ENCODE results near the gene SKIC8. TPM values are rescaled to one million over a fixed set of nuclear protein-coding genes. Genes with fewer than 3 reads are reported as not detected.

The SKIC8 gene
- total RNA-seq, 2 experiments from 2014 or later: 35.4 to 35.7 TPM

GRCh38 chr15:78316283-78317083, 17.1 kb upstream of the SKIC8 start:
- H3K36me3 Mint-ChIP-seq (ENCODE audit: low read depth): no peaks in the 10 kb centered on the region
- ChIA-PET POLR2A (interaction anchor here (1.0 to 1.5 kb wide), 2 partner anchors 17 kb away, joined by 3 to 4 read pairs; partner anchors contain the start of gene SKIC8), CTCF (no interaction called here)
- H3K9me3 Mint-ChIP-seq: no peaks in the 10 kb centered on the region
- H3K27ac Mint-ChIP-seq: no peak overlapping the region
- H3K4me1 Mint-ChIP-seq: no peaks in the 10 kb centered on the region
- no peaks in the 10 kb centered on the region for H3K27me3 Mint-ChIP-seq
- H3K4me3 Mint-ChIP-seq: no peak overlapping the region
- DNase-seq: no peak

GRCh38 chr15:78315686-78316282, 16.4 kb upstream of the SKIC8 start:
- H3K9me3 Mint-ChIP-seq: no peaks in the 10 kb centered on the region
- no peaks in the 10 kb centered on the region for H3K27me3 Mint-ChIP-seq
- H3K4me1 Mint-ChIP-seq: no peaks in the 10 kb centered on the region
- ChIA-PET CTCF (no interaction called here), POLR2A (interaction anchor here (1.0 kb wide), 1 partner anchor 16 kb away, joined by 3 read pairs; the partner anchor contains the start of gene SKIC8)
- no peak overlapping the region for H3K27ac Mint-ChIP-seq
- DNase-seq: no peak
- H3K4me3 Mint-ChIP-seq: no peak overlapping the region
- H3K36me3 Mint-ChIP-seq (ENCODE audit: low read depth): no peaks in the 10 kb centered on the region

- POLR2A ChIA-PET: no interaction called here
- Mint-ChIP-seq H3K36me3 (ENCODE audit: low read depth) (no peaks in the 10 kb centered on the region), H3K9me3 (no peaks in the 10 kb centered on the region), H3K4me1 (no peaks in the 10 kb centered on the region), H3K27me3 (peaks cover 2% of the 10 kb centered on the region), H3K27ac (no peak overlapping the region), H3K4me3 (no peak overlapping the region)
- CTCF ChIA-PET: no interaction called here
- no peak for DNase-seq
Measured at GRCh38 chr15:78314181-78314581, 14.8 kb upstream of the SKIC8 start.

GRCh38 chr15:78313383-78313782, 14.0 kb upstream of the SKIC8 start:
- ChIA-PET POLR2A (no interaction called here), CTCF (no interaction called here)
- Mint-ChIP-seq H3K27ac (no peak overlapping the region), H3K36me3 (ENCODE audit: low read depth) (no peaks in the 10 kb centered on the region), H3K9me3 (no peaks in the 10 kb centered on the region), H3K4me1 (no peaks in the 10 kb centered on the region), H3K27me3 (peaks cover 2% of the 10 kb centered on the region), H3K4me3 (no peak overlapping the region)
- DNase-seq: no peak

- no peaks in the 10 kb centered on the region for H3K36me3 Mint-ChIP-seq (ENCODE audit: low read depth)
- CTCF ChIA-PET: interaction anchor here (0.6 kb wide), 1 partner anchor 80 kb away, joined by 3 read pairs; no protein-coding TSS in a partner anchor
Measured at GRCh38 chr15:78312957-78313356, 13.5 kb upstream of the SKIC8 start.

GRCh38 chr15:78312536-78312935, 13.1 kb upstream of the SKIC8 start:
- peaks cover 2% of the 10 kb centered on the region for H3K27me3 Mint-ChIP-seq
- CTCF ChIA-PET: interaction anchor here (0.6 kb wide), 1 partner anchor 79 kb away, joined by 3 read pairs; no protein-coding TSS in a partner anchor

More at GRCh38 chr15:78312957-78313356, 13.5 kb upstream of the SKIC8 start:
- POLR2A ChIA-PET: interaction anchor here (0.6 kb wide), 1 partner anchor 1650 kb away, joined by 3 read pairs; no protein-coding TSS in a partner anchor
- Mint-ChIP-seq H3K4me1 (no peaks in the 10 kb centered on the region), H3K4me3 (no peak overlapping the region), H3K27me3 (peaks cover 2% of the 10 kb centered on the region), H3K27ac (no peak overlapping the region), H3K9me3 (no peaks in the 10 kb centered on the region)
- DNase-seq: no peak

GRCh38 chr15:78311292-78311691, 11.9 kb upstream of the SKIC8 start:
- H3K27me3 Mint-ChIP-seq: peaks cover 2% of the 10 kb centered on the region
- no peaks in the 10 kb centered on the region for H3K9me3 Mint-ChIP-seq
- no peak for DNase-seq
- no peak overlapping the region for H3K4me3 Mint-ChIP-seq
- H3K27ac Mint-ChIP-seq: no peak overlapping the region
- H3K4me1 Mint-ChIP-seq: peaks cover under 1% of the 10 kb centered on the region
- ChIA-PET POLR2A (interaction anchor here (1.0 to 2.2 kb wide), 2 partner anchors 12 to 229 kb away, joined by 3 to 8 read pairs; partner anchors contain the start of genes PSMA4 and SKIC8), CTCF (interaction anchor here (0.6 to 1.3 kb wide), 2 partner anchors 71 to 111 kb away, joined by 4 read pairs; no protein-coding TSS in a partner anchor)
- H3K36me3 Mint-ChIP-seq (ENCODE audit: low read depth): no peaks in the 10 kb centered on the region

More at GRCh38 chr15:78312536-78312935, 13.1 kb upstream of the SKIC8 start:
- DNase-seq: no peak
- H3K4me3 Mint-ChIP-seq: no peak overlapping the region
- no peaks in the 10 kb centered on the region for H3K9me3 Mint-ChIP-seq
- H3K27ac Mint-ChIP-seq: no peak overlapping the region
- H3K36me3 Mint-ChIP-seq (ENCODE audit: low read depth): no peaks in the 10 kb centered on the region
- no peaks in the 10 kb centered on the region for H3K4me1 Mint-ChIP-seq
- POLR2A ChIA-PET: interaction anchor here (0.6 to 2.2 kb wide), 2 partner anchors 13 to 1649 kb away, joined by 3 to 8 read pairs; partner anchors contain the start of gene SKIC8

- Mint-ChIP-seq H3K4me3 (no peak overlapping the region), H3K27me3 (peaks cover 5% of the 10 kb centered on the region), H3K36me3 (ENCODE audit: low read depth) (no peaks in the 10 kb centered on the region), H3K27ac (no peak overlapping the region), H3K4me1 (peaks cover 3% of the 10 kb centered on the region), H3K9me3 (no peaks in the 10 kb centered on the region)
- CTCF ChIA-PET: interaction anchor here (0.7 to 1.8 kb wide), 7 partner anchors 9 to 442 kb away, joined by 3 to 7 read pairs (median 3); partner anchors contain the start of gene SKIC8
- POLR2A ChIA-PET: interaction anchor here (1.4 kb wide), 1 partner anchor 9 kb away, joined by 7 read pairs; the partner anchor contains the start of gene SKIC8
- peak; percentile 66 for DNase-seq
Measured at GRCh38 chr15:78308422-78309032, 9.1 kb upstream of the SKIC8 start.

GRCh38 chr15:78307976-78308375, 8.6 kb upstream of the SKIC8 start:
- CTCF ChIA-PET: interaction anchor here (0.7 to 1.8 kb wide), 6 partner anchors 9 to 443 kb away, joined by 3 to 7 read pairs (median 4); partner anchors contain the start of gene SKIC8
- POLR2A ChIA-PET: interaction anchor here (1.4 kb wide), 1 partner anchor 9 kb away, joined by 7 read pairs; the partner anchor contains the start of gene SKIC8
- Mint-ChIP-seq H3K4me1 (peaks cover 3% of the 10 kb centered on the region), H3K36me3 (ENCODE audit: low read depth) (no peaks in the 10 kb centered on the region), H3K27ac (no peak overlapping the region), H3K4me3 (no peak overlapping the region), H3K9me3 (no peaks in the 10 kb centered on the region), H3K27me3 (peaks cover 5% of the 10 kb centered on the region)
- DNase-seq: no peak

GRCh38 chr15:78306176-78306774, 6.9 kb upstream of the SKIC8 start:
- no peak overlapping the region for H3K4me3 Mint-ChIP-seq
- H3K27me3 Mint-ChIP-seq: peaks cover 5% of the 10 kb centered on the region
- ChIA-PET CTCF (interaction anchor here (1.2 kb wide), 1 partner anchor 119 kb away, joined by 3 read pairs; no protein-coding TSS in a partner anchor), POLR2A (no interaction called here)
- no peaks in the 10 kb centered on the region for H3K9me3 Mint-ChIP-seq
- peaks cover 14% of the 10 kb centered on the region for H3K4me1 Mint-ChIP-seq
- H3K36me3 Mint-ChIP-seq (ENCODE audit: low read depth): no peaks in the 10 kb centered on the region
- H3K27ac Mint-ChIP-seq: no peak overlapping the region
- no peak for DNase-seq

GRCh38 chr15:78304216-78305066, 5.0 kb upstream of the SKIC8 start:
- H3K27me3 Mint-ChIP-seq: peaks cover 2% of the 10 kb centered on the region
- peaks cover 23% of the 10 kb centered on the region for H3K4me1 Mint-ChIP-seq
- no peak for DNase-seq
- CTCF ChIA-PET: interaction anchor here (1.4 to 1.5 kb wide), 2 partner anchors 118 to 133 kb away, joined by 3 to 6 read pairs; partner anchors contain the start of gene IREB2
- H3K36me3 Mint-ChIP-seq (ENCODE audit: low read depth): no peaks in the 10 kb centered on the region
- H3K9me3 Mint-ChIP-seq: no peaks in the 10 kb centered on the region
- no peak overlapping the region for H3K27ac Mint-ChIP-seq
- POLR2A ChIA-PET: no interaction called here
- no peak overlapping the region for H3K4me3 Mint-ChIP-seq

Data from activated CD4-positive, alpha-beta memory T cell treated with anti-CD3 and anti-CD28 coated beads, Interleukin-2, amount 10 ng/mL, durations not matched to agents 7 days and 5 days (primary cell).